ENCODE data around the gene OR1A1. TPM values are rescaled to one million over a fixed set of nuclear protein-coding genes. Genes with fewer than 3 reads are reported as not detected.
"Not testable (repeated sequence)": the region's sequence is repeated elsewhere in the genome, so short reads cannot be mapped to it uniquely, and the experiment has no call there.

The OR1A1 gene
- not detected in 2 replicates for total RNA-seq

- Mint-ChIP-seq H3K4me1 (ENCODE audit: low read depth) (no peaks in the 10 kb centered on the region), H3K36me3 (ENCODE audit: low read depth) (no peaks in the 10 kb centered on the region), H3K9me3 (no peaks in the 10 kb centered on the region), H3K4me3 (no peak within 1 kb of the TSS), H3K27me3 (ENCODE audit: insufficient read depth) (peaks cover 1% of the 10 kb centered on the region), H3K27ac (no peak within 1 kb of the TSS)
- intact Hi-C loops (cut with micrococcal nuclease) = no loop called here
- DNase-seq (ENCODE audit: low spot score) = no peak
Measured at GRCh38 chr17:3207367-3207766, at the start of gene OR1A1. TSS of gene OR1A1 (plus strand) at chr17:3207667. CDS start at chr17:3215621, 7,954 bp downstream.

- no peaks in the 10 kb centered on the region for H3K9me3 Mint-ChIP-seq
- H3K36me3 Mint-ChIP-seq (ENCODE audit: low read depth) = no peaks in the 10 kb centered on the region
- intact Hi-C loops (cut with micrococcal nuclease) = no loop called here
- H3K4me3 Mint-ChIP-seq = no peak overlapping the region
- no peak for DNase-seq (ENCODE audit: low spot score)
- no peak overlapping the region for H3K27ac Mint-ChIP-seq
- no peaks in the 10 kb centered on the region for H3K4me1 Mint-ChIP-seq (ENCODE audit: low read depth)
- peaks cover 2% of the 10 kb centered on the region for H3K27me3 Mint-ChIP-seq (ENCODE audit: insufficient read depth)
Measured at GRCh38 chr17:3167574-3167973, 39.9 kb upstream of the OR1A1 start.

- Mint-ChIP-seq H3K27me3 (ENCODE audit: insufficient read depth) (peaks cover 2% of the 10 kb centered on the region), H3K9me3 (no peaks in the 10 kb centered on the region), H3K4me3 (no peak overlapping the region), H3K4me1 (ENCODE audit: low read depth) (no peaks in the 10 kb centered on the region), H3K36me3 (ENCODE audit: low read depth) (no peaks in the 10 kb centered on the region), H3K27ac (no peak overlapping the region)
- DNase-seq (ENCODE audit: low spot score) = no peak
- intact Hi-C loops (cut with micrococcal nuclease) = no loop called here
Measured at GRCh38 chr17:3189961-3190360, 17.5 kb upstream of the OR1A1 start.

GRCh38 chr17:3197219-3197618 lies 10.2 kb upstream of the OR1A1 start, which contains the start of gene OR1A2:
TSS of gene OR1A2 (plus strand) at chr17:3197519. CDS start at chr17:3197519, 0 bp downstream.
- intact Hi-C loops (cut with micrococcal nuclease) = no loop called here

GRCh38 chr17:3208484-3208883 lies 1.0 kb downstream of the OR1A1 start:
- Mint-ChIP-seq H3K27ac (no peak overlapping the region), H3K4me1 (ENCODE audit: low read depth) (no peaks in the 10 kb centered on the region), H3K4me3 (no peak overlapping the region), H3K27me3 (ENCODE audit: insufficient read depth) (peaks cover 1% of the 10 kb centered on the region), H3K9me3 (no peaks in the 10 kb centered on the region), H3K36me3 (ENCODE audit: low read depth) (no peaks in the 10 kb centered on the region)
- intact Hi-C loops (cut with micrococcal nuclease) = no loop called here
- no peak for DNase-seq (ENCODE audit: low spot score)

More at GRCh38 chr17:3197219-3197618, 10.2 kb upstream of the OR1A1 start, which contains the start of gene OR1A2:
- H3K27me3 Mint-ChIP-seq (ENCODE audit: insufficient read depth) = peaks cover 2% of the 10 kb centered on the region
- H3K27ac Mint-ChIP-seq = no peak within 1 kb of the TSS
- no peak for DNase-seq (ENCODE audit: low spot score)
- no peaks in the 10 kb centered on the region for H3K4me1 Mint-ChIP-seq (ENCODE audit: low read depth)
- H3K36me3 Mint-ChIP-seq (ENCODE audit: low read depth) = no peaks in the 10 kb centered on the region
- H3K9me3 Mint-ChIP-seq = no peaks in the 10 kb centered on the region
- no peak within 1 kb of the TSS for H3K4me3 Mint-ChIP-seq

- DNase-seq (ENCODE audit: low spot score) = no peak
- Mint-ChIP-seq H3K4me3 (no peak overlapping the region), H3K9me3 (peaks cover 2% of the 10 kb centered on the region), H3K4me1 (ENCODE audit: low read depth) (no peaks in the 10 kb centered on the region), H3K27me3 (ENCODE audit: insufficient read depth) (peaks cover 2% of the 10 kb centered on the region), H3K36me3 (ENCODE audit: low read depth) (no peaks in the 10 kb centered on the region), H3K27ac (no peak overlapping the region)
- intact Hi-C loops (cut with micrococcal nuclease) = no loop called here
Measured at GRCh38 chr17:3213001-3213400, 5.5 kb downstream of the OR1A1 start.

GRCh38 chr17:3213587-3213986 lies 6.1 kb downstream of the OR1A1 start:
- intact Hi-C loops (cut with micrococcal nuclease) = no loop called here
- Mint-ChIP-seq H3K27me3 (ENCODE audit: insufficient read depth) (peaks cover 2% of the 10 kb centered on the region), H3K4me1 (ENCODE audit: low read depth) (no peaks in the 10 kb centered on the region), H3K4me3 (no peak overlapping the region), H3K9me3 (peaks cover 7% of the 10 kb centered on the region), H3K27ac (no peak overlapping the region), H3K36me3 (ENCODE audit: low read depth) (no peaks in the 10 kb centered on the region)
- no peak for DNase-seq (ENCODE audit: low spot score)

GRCh38 chr17:3219978-3220377 lies 12.5 kb downstream of the OR1A1 start:
- DNase-seq (ENCODE audit: low spot score); intact Hi-C loops (cut with micrococcal nuclease); H3K27me3 Mint-ChIP-seq (ENCODE audit: insufficient read depth); H3K27ac Mint-ChIP-seq; H3K4me3 Mint-ChIP-seq; H3K36me3 Mint-ChIP-seq (ENCODE audit: low read depth): not testable (repeated sequence)
- peaks cover 12% of the 10 kb centered on the region for H3K4me1 Mint-ChIP-seq (ENCODE audit: low read depth)
- H3K9me3 Mint-ChIP-seq = peaks cover 13% of the 10 kb centered on the region

GRCh38 chr17:3221850-3222249 lies 14.4 kb downstream of the OR1A1 start:
- intact Hi-C loops (cut with micrococcal nuclease) = no loop called here
- Mint-ChIP-seq H3K4me1 (ENCODE audit: low read depth) (peaks cover 12% of the 10 kb centered on the region), H3K27me3 (ENCODE audit: insufficient read depth) (peaks cover 2% of the 10 kb centered on the region), H3K27ac (no peak overlapping the region), H3K36me3 (ENCODE audit: low read depth) (no peaks in the 10 kb centered on the region), H3K9me3 (peaks cover 13% of the 10 kb centered on the region), H3K4me3 (no peak overlapping the region)
- DNase-seq (ENCODE audit: low spot score) = no peak

- Mint-ChIP-seq H3K36me3 (ENCODE audit: low read depth) (no peaks in the 10 kb centered on the region), H3K9me3 (peaks cover 13% of the 10 kb centered on the region), H3K4me3 (peak overlapping the region; percentile 50), H3K4me1 (ENCODE audit: low read depth) (peaks cover 12% of the 10 kb centered on the region), H3K27ac (no peak overlapping the region), H3K27me3 (ENCODE audit: insufficient read depth) (peaks cover 2% of the 10 kb centered on the region)
- intact Hi-C loops (cut with micrococcal nuclease) = no loop called here
- no peak for DNase-seq (ENCODE audit: low spot score)
Measured at GRCh38 chr17:3222505-3222904, 15.0 kb downstream of the OR1A1 start.

GRCh38 chr17:3224721-3225352 lies 17.4 kb downstream of the OR1A1 start:
- intact Hi-C loops (cut with micrococcal nuclease); H3K27ac Mint-ChIP-seq; H3K36me3 Mint-ChIP-seq (ENCODE audit: low read depth); H3K9me3 Mint-ChIP-seq; H3K27me3 Mint-ChIP-seq (ENCODE audit: insufficient read depth); H3K4me3 Mint-ChIP-seq; DNase-seq (ENCODE audit: low spot score): not testable (repeated sequence)
- H3K4me1 Mint-ChIP-seq (ENCODE audit: low read depth) = peaks cover 12% of the 10 kb centered on the region

GRCh38 chr17:3232300-3232699 lies 24.8 kb downstream of the OR1A1 start:
- H3K4me3 Mint-ChIP-seq; H3K27me3 Mint-ChIP-seq (ENCODE audit: insufficient read depth); intact Hi-C loops (cut with micrococcal nuclease); H3K27ac Mint-ChIP-seq; H3K36me3 Mint-ChIP-seq (ENCODE audit: low read depth); DNase-seq (ENCODE audit: low spot score); H3K4me1 Mint-ChIP-seq (ENCODE audit: low read depth); H3K9me3 Mint-ChIP-seq: not testable (repeated sequence)

- H3K27me3 Mint-ChIP-seq (ENCODE audit: insufficient read depth); H3K4me1 Mint-ChIP-seq (ENCODE audit: low read depth); H3K4me3 Mint-ChIP-seq; intact Hi-C loops (cut with micrococcal nuclease); H3K36me3 Mint-ChIP-seq (ENCODE audit: low read depth); H3K9me3 Mint-ChIP-seq; H3K27ac Mint-ChIP-seq; DNase-seq (ENCODE audit: low spot score): not testable (repeated sequence)
Measured at GRCh38 chr17:3238685-3239084, 31.2 kb downstream of the OR1A1 start.

GRCh38 chr17:3241044-3241443 lies 33.6 kb downstream of the OR1A1 start:
- H3K27ac Mint-ChIP-seq; H3K36me3 Mint-ChIP-seq (ENCODE audit: low read depth); H3K9me3 Mint-ChIP-seq; H3K27me3 Mint-ChIP-seq (ENCODE audit: insufficient read depth); DNase-seq (ENCODE audit: low spot score); intact Hi-C loops (cut with micrococcal nuclease); H3K4me3 Mint-ChIP-seq; H3K4me1 Mint-ChIP-seq (ENCODE audit: low read depth): not testable (repeated sequence)
